ENCODE results near the gene CXCR3.
"Not testable (repeated sequence)": the region's sequence is repeated elsewhere in the genome, so short reads cannot be mapped to it uniquely, and the experiment has no call there.

Gene CXCR3

GRCh38 chrX:71609095-71609750, 9.1 kb downstream of the CXCR3 start:
- DNase-seq (ENCODE audit: low spot score), result no peak

- DNase-seq (ENCODE audit: low spot score), result no peak
These were observed 10.8 kb downstream of the CXCR3 start for GRCh38 chrX:71607488-71607887.

GRCh38 chrX:71606536-71607216, 11.6 kb downstream of the CXCR3 start:
- no peak for DNase-seq (ENCODE audit: low spot score)

GRCh38 chrX:71604796-71605568, 13.3 kb downstream of the CXCR3 start:
- DNase-seq (ENCODE audit: low spot score), result no peak

GRCh38 chrX:71604141-71604540, 14.2 kb downstream of the CXCR3 start:
- no peak for DNase-seq (ENCODE audit: low spot score)

GRCh38 chrX:71603618-71604017, 14.7 kb downstream of the CXCR3 start:
- DNase-seq (ENCODE audit: low spot score), result no peak

GRCh38 chrX:71599965-71600364, 18.3 kb downstream of the CXCR3 start:
- no peak for DNase-seq (ENCODE audit: low spot score)

- DNase-seq (ENCODE audit: low spot score), result not testable (repeated sequence)
These were observed 25.1 kb downstream of the CXCR3 start for GRCh38 chrX:71593210-71593609.

GRCh38 chrX:71586929-71587328, 31.4 kb downstream of the CXCR3 start:
- DNase-seq (ENCODE audit: low spot score), result no peak

- no peak for DNase-seq (ENCODE audit: low spot score)
These were observed 37.1 kb downstream of the CXCR3 start for GRCh38 chrX:71581210-71581609.

GRCh38 chrX:71579990-71580380, 38.3 kb downstream of the CXCR3 start:
- no peak for DNase-seq (ENCODE audit: low spot score)

- no peak for DNase-seq (ENCODE audit: low spot score)
These were observed 38.9 kb downstream of the CXCR3 start for GRCh38 chrX:71579136-71579989.

GRCh38 chrX:71578253-71579135, 39.8 kb downstream of the CXCR3 start, which contains the start of gene GCNA:
Gene GCNA, plus strand, starts transcription at chrX:71578437. Its CDS starts 2,385 bp downstream, at chrX:71580822.
- no peak for DNase-seq (ENCODE audit: low spot score)

- no peak for DNase-seq (ENCODE audit: low spot score)
These were observed 40.6 kb downstream of the CXCR3 start for GRCh38 chrX:71577682-71578081.

- DNase-seq (ENCODE audit: low spot score), result no peak
These were observed 44.7 kb downstream of the CXCR3 start for GRCh38 chrX:71573590-71573989.

GRCh38 chrX:71571390-71571789, 46.9 kb downstream of the CXCR3 start:
- DNase-seq (ENCODE audit: low spot score), result not testable (repeated sequence)

All from AG08396 (cell line).